ENCODE results near the gene HMG20A.

DNA sequence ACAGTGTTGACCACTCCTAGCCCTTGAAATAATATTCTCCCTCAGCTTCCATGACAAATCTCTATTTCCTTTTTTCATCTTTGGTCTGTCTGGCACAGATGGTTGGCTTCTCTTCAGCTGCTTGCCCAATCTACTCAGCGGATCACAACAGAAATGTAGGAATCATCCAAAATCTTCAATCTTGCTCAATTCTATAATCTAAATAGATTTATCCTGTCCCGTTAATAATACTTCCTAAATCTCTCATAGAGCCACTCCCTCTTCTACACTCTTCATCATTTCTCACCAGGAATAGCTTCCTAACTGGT, 4.6 kb upstream of the HMG20A start:
- TF ChIP-seq POLR2AphosphoS5 (IDR thresholded peaks at IDR 0.05; ENCODE audit: low read depth, low read length), result no peak
- TF ChIP-seq POLR2A (IDR thresholded peaks at IDR 0.05; ENCODE audit: low read depth, low read length), result no peak
- TF ChIP-seq TAF1 (IDR thresholded peaks at IDR 0.05; ENCODE audit: borderline replicate concordance, low read depth, low read length), result no peak

Measured in GM12892 (cell line).